Lower lobe of right lung (tissue), 2 donors: ENCODE results near the gene RALGPS1. TPM values are rescaled to one million over a fixed set of nuclear protein-coding genes. Genes with fewer than 3 reads are reported as not detected.

Source experiments
- ATAC-seq, 2 donors: fragments of 200-7000 bp; cut with Tn5 transposase; one replicate each; pipeline ENCODE4 v1.9.1; 2020 to 2022; ENCODE audit warnings: mild to moderate bottlenecking in 2 of 2, moderate library complexity in 2 of 2
- DNase-seq: peaks from one replicate; pipeline ENCODE4 v3.0.0-alpha.2; 2020
- H3K27ac ChIP-seq: fragments of 200-600 bp; one replicate; pipeline ENCODE4 v1.8.0; 2022
- H3K27me3 ChIP-seq: fragments of 200-600 bp; one replicate; pipeline ENCODE4 v1.8.0; 2022; ENCODE audit warnings: low read depth
- H3K36me3 ChIP-seq: fragments of 200-600 bp; one replicate; pipeline ENCODE4 v1.8.0; 2022; ENCODE audit warnings: mild to moderate bottlenecking
- H3K4me1 ChIP-seq: fragments of 200-600 bp; one replicate; pipeline ENCODE4 v1.8.0; 2022
- H3K4me3 ChIP-seq: fragments of 200-600 bp; one replicate; pipeline ENCODE4 v1.8.0; 2022; ENCODE audit warnings: mild to moderate bottlenecking
- H3K9me3 ChIP-seq: fragments of 200-600 bp; one replicate; pipeline ENCODE4 v1.8.0; 2022
- intact Hi-C: fragments of 100-400 bp; cut with DNase I; formaldehyde crosslinking; loops from one replicate; pipeline ENCODE4 v1.11.0; 2022
- total RNA-seq: library from RNA; stranded (reverse); fragmentation: NEBNext Ultra II Directional; extraction: Animal tissue kit (Norgen Biotek cat#: 25700); gene quantifications from one replicate; pipeline ENCODE4 v1.2.1, GENCODE V29; 2021
- TF ChIP-seq, protein P1 (sequence below): fragments of 200-600 bp; IDR thresholded peaks from one replicate; pipeline ENCODE4 v1.8.0; 2022; ENCODE audit warnings: antibody characterized with exemption, mild to moderate bottlenecking
- donor health status: DM: no; HTN: yes; CAD: no; lungs with severe emphysema.

Gene RALGPS1
- total RNA-seq, 1 donor from 2014 or later = 17.6 TPM

DNA sequence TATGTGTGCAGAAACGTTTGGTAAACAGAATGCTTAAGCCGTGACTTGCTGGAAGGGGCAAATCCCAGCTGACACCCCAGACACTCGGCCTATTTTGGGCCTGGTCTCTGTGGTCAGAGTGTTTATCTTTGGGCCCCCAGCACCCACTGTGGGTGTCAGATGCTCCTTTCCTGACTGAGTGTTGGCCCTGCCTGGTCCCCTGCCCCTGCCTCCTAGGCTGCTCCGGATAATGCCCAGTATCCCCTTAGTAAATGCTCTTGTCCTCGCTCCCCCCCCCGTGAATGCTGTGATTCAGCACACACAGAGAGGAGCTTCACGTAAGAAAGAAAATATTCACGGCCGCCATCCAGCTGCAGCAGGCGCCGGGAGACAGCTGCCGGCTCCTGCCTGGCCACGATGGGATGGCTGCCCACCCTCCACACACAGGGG, 219.2 kb downstream of the RALGPS1 start:
- TF ChIP-seq, protein P1, sequence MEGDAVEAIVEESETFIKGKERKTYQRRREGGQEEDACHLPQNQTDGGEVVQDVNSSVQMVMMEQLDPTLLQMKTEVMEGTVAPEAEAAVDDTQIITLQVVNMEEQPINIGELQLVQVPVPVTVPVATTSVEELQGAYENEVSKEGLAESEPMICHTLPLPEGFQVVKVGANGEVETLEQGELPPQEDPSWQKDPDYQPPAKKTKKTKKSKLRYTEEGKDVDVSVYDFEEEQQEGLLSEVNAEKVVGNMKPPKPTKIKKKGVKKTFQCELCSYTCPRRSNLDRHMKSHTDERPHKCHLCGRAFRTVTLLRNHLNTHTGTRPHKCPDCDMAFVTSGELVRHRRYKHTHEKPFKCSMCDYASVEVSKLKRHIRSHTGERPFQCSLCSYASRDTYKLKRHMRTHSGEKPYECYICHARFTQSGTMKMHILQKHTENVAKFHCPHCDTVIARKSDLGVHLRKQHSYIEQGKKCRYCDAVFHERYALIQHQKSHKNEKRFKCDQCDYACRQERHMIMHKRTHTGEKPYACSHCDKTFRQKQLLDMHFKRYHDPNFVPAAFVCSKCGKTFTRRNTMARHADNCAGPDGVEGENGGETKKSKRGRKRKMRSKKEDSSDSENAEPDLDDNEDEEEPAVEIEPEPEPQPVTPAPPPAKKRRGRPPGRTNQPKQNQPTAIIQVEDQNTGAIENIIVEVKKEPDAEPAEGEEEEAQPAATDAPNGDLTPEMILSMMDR = no peak
- intact Hi-C loops = no loop called here
- Histone ChIP-seq H3K27ac (peak overlapping the region; percentile 76), H3K36me3 (no peaks in the 10 kb centered on the region), H3K4me3 (no peak overlapping the region), H3K9me3 (no peaks in the 10 kb centered on the region), H3K4me1 (peaks cover 53% of the 10 kb centered on the region), H3K27me3 (no peaks in the 10 kb centered on the region)
- ATAC-seq = peak; percentile 13 to 26
- DNase-seq = no peak

DNA sequence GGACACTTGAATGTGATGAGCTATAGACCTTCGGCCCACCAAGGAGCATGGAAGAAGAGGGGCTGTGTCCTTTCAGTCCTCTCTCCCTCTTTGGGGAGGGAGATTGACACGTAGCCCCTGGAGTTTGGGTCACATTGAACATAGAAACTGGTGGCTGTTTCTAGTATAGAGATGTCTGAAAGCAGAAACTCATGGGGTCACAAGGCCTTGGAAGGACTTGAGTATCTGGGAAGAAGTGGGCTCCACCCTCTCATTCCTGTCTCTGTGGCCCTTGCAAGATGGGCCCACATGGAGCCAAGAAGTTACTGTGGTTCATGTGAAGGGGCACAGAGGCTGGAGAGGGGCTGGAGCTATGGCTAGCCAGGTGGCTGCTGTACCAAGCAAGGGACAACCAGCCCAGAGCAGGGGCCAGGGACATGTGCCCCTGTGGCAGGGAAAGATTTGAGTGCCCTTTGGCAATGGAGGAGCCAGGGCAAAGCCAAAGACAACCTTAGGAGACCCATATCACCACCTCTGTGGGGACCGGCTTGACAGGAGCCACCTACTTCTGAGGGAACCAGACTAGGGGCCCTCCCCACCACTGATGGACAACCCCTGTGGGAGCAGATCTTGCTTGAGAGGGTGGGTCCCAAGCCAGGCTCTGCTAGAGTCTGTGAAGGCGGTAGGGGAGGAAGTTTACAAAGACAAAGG, 220.6 kb downstream of the RALGPS1 start:
- Histone ChIP-seq H3K27ac (no peak overlapping the region), H3K36me3 (no peaks in the 10 kb centered on the region), H3K9me3 (no peaks in the 10 kb centered on the region), H3K4me3 (no peak overlapping the region), H3K4me1 (peaks cover 42% of the 10 kb centered on the region), H3K27me3 (no peaks in the 10 kb centered on the region)
- DNase-seq (no peak), ATAC-seq (no peak)
- intact Hi-C loops = no loop called here
- TF ChIP-seq, protein P1 = no peak

DNA sequence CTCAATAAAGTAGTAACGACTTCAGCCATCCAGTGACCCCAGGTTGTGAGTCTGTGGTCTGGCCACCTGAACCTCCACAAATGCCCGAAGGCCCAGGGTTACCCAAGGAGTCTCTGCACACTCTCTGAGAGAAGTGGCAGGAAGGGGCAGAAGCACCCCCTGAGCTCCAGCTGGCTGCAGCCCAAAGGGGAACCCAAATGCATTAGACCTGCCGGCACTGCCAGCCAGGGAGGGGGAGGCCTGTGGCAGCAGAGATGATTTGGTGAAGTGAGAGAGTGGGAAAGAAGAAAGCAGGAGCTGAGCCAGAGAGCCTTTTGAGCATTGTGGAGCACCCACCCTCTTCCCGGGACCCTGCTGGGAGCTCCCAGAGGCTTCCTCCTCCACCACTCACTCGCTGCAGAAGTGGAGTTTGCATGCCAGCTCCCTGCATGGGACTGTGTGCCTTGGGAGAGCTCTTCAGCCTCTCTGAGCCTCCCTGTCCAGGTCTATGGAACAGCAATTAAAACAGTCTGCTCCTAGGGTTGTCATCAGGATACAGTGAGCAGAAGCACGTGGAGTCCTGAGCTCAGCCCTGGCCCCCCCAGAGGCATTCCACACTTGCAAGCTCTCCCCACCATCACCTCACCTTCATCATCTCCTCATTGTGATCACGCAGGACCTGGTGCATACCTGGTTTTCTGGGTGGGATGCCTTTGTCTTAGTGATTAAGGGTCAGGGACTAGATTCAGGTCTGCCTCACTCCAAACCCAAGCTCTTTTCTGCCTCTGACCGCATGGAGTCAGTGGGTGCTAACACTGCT, 221.7 kb downstream of the RALGPS1 start:
- no peaks in the 10 kb centered on the region for H3K27me3 ChIP-seq
- H3K36me3 ChIP-seq = no peaks in the 10 kb centered on the region
- ATAC-seq = no peak
- H3K27ac ChIP-seq = no peak overlapping the region
- H3K4me3 ChIP-seq = no peak overlapping the region
- intact Hi-C loops = no loop called here
- no peaks in the 10 kb centered on the region for H3K9me3 ChIP-seq
- DNase-seq = no peak
- peaks cover 42% of the 10 kb centered on the region for H3K4me1 ChIP-seq
- TF ChIP-seq, protein P1 = no peak

DNA sequence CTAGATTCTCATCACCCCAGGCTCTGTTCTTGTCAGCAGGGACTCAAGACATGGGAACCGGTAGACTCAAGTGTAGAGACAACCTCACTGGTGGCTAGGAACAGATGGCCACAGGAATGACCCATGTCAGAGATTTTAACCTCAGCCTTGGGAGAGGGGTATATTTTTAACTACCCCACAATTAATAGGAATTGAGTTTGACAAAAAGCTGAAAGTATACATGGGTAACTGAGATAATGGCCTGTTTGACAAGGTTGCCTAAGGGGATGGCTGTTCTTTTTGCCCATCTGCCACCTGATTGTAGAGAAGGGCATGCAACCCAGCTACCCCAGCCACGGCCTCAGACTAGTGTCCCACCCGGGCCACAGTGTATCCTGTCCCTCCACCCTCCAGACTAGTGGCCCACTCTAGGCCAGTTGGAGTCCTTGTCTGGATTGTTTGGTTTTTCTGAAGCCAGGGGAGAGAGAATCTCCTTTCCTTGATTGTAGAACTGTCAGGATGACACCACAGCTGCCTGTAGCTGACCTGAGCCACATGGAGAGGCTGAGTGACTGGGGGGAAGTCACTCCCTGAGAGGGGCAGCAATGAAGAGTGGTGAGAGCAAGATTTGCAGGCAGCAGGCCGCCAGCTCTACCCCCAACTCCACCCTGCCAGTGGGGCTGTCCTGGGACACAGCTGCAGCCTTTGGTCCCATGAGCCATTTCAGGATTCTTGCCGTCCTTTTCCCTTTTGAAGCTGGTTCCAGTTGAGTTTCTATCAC, 222.5 kb downstream of the RALGPS1 start:
- intact Hi-C loops = no loop called here
- DNase-seq (no peak), ATAC-seq (no peak)
- TF ChIP-seq, protein P1 = no peak
- no peak overlapping the region for H3K27ac ChIP-seq
- no peaks in the 10 kb centered on the region for H3K27me3 ChIP-seq
- H3K4me1 ChIP-seq = peaks cover 35% of the 10 kb centered on the region
- no peak overlapping the region for H3K4me3 ChIP-seq
- no peaks in the 10 kb centered on the region for H3K36me3 ChIP-seq
- no peaks in the 10 kb centered on the region for H3K9me3 ChIP-seq

DNA sequence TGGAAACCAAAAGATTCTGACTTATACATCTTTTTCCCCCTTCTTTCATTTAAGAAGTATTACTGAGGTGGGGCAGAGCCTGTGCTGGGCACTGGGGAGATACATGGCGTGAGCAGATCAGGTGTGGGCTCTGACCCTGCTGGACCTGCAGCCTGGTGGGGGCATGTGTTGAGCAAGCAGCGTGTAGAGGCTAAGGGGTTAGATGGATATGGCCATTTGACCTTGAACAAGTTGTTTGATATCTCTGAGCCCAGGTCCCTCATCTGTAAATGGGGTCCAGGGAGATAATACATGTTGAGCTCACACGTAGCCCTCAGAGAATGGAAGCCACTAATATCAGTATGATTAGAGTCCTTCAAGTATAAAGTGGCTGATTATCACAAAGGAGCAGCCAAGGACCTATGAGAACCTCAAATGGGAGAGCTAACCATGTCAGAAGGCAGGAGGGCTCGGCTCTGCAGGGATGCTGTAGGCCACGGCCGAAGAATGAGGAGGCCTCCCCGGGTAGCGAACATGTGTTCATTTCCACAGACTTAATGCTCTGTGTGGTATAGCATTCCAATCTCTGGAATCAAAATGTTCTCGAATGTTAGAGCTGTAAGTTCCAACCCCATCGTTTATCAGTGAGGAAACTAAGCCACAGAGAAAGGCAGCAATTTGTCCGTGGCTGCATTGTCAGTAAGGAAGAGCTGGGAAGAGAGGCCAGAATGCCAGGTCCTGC, 223.2 kb downstream of the RALGPS1 start:
- DNase-seq (no peak), ATAC-seq (no peak)
- Histone ChIP-seq H3K4me3 (no peak overlapping the region), H3K9me3 (no peaks in the 10 kb centered on the region), H3K27ac (no peak overlapping the region), H3K4me1 (peaks cover 27% of the 10 kb centered on the region), H3K36me3 (no peaks in the 10 kb centered on the region), H3K27me3 (no peaks in the 10 kb centered on the region)
- TF ChIP-seq, protein P1 = no peak
- intact Hi-C loops = no loop called here
